Liver (tissue), 2 donors: ENCODE results near the gene LRP3.

Experiments
- TF ChIP-seq, protein P1 (sequence below): fragments of 150-350 bp; IDR thresholded peaks from 2 replicates; pipeline ENCODE4 v1.5.1; 2017; ENCODE audit warnings: improper control_type of control experiment, low read depth, low read length; ENCODE audit not compliant: missing input control
- TF ChIP-seq, protein P2 (sequence below): IDR thresholded peaks from 2 replicates; pipeline ENCODE4 v1.6.1; 2016; ENCODE audit warnings: antibody characterized with exemption
- donor health status: healthy.

DNA sequence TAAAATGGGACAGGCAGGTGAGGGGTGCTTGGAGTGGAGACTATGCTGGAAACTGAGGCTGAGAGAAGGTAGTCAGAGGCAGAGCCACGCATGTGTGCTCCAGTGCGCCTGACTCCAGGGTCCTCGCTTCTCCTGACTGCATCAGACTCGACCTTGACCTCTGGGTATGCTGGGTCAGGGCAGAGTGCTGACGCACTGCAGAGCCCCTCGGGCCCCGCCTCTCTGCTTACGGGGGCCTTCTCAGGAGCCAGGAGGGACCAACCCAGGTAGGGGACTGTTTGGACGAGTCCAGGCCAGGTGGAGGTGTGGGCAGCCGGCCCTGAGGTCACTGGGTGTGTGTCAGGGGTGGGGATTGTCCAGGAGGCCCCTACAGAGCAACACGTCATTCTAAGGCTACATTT is 54.4 kb downstream of the LRP3 start:
- TF ChIP-seq, protein P1, sequence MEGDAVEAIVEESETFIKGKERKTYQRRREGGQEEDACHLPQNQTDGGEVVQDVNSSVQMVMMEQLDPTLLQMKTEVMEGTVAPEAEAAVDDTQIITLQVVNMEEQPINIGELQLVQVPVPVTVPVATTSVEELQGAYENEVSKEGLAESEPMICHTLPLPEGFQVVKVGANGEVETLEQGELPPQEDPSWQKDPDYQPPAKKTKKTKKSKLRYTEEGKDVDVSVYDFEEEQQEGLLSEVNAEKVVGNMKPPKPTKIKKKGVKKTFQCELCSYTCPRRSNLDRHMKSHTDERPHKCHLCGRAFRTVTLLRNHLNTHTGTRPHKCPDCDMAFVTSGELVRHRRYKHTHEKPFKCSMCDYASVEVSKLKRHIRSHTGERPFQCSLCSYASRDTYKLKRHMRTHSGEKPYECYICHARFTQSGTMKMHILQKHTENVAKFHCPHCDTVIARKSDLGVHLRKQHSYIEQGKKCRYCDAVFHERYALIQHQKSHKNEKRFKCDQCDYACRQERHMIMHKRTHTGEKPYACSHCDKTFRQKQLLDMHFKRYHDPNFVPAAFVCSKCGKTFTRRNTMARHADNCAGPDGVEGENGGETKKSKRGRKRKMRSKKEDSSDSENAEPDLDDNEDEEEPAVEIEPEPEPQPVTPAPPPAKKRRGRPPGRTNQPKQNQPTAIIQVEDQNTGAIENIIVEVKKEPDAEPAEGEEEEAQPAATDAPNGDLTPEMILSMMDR = no peak
- TF ChIP-seq, protein P2, sequence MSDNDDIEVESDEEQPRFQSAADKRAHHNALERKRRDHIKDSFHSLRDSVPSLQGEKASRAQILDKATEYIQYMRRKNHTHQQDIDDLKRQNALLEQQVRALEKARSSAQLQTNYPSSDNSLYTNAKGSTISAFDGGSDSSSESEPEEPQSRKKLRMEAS = no peak
